ENCODE results near the gene SREBF1. TPM values are rescaled to one million over a fixed set of nuclear protein-coding genes. Genes with fewer than 3 reads are reported as not detected.

Gene SREBF1
- total and polyA plus RNA-seq, 10 of the 15 experiments (the other 5 are each of a cell fraction or from before 2014, with no cell fraction given): 1.4 to 84.6 (median 20.4) TPM

- TF ChIP-seq HDGF (IDR thresholded peaks at IDR 0.05) (peak; percentile 50; the same call in 1 of the 2 replicates), NKRF (conservative IDR thresholded peaks at IDR 0.05) (no peak), SMC3 (IDR thresholded peaks at IDR 0.05; ENCODE audit: borderline replicate concordance, low read length) (0 out of 2 replicates have a peak, but pooled peaks have one; percentile 1)
These were observed 1.2 kb downstream of the SREBF1 start (continued) for GRCh38 chr17:17835415-17836249.

- Histone ChIP-seq H3K27ac (ENCODE audit: control insufficient read depth, insufficient read depth) (peak overlapping the region; percentile 70), H3K27me3 (replicated peaks in 1 of 2; ENCODE audit: control insufficient read depth in 2 of 2, insufficient read depth in 2 of 2, low read length in 1 of 2) (no peaks in the 10 kb centered on the region), H3K9ac (ENCODE audit: control insufficient read depth, insufficient read depth, low read length) (peak overlapping the region; percentile 52), H2AFZ (ENCODE audit: control insufficient read depth, low read depth, low read length) (no peak overlapping the region; the same call in 1 of the 2 replicates), H3K4me2 (ENCODE audit: control insufficient read depth, insufficient read depth) (peak overlapping the region; percentile 99), H4K20me1 (ENCODE audit: control insufficient read depth, insufficient read depth) (no peaks in the 10 kb centered on the region), H3K4me3 (peak overlapping the region; percentile 46; the same call in 1 of the 2 replicates), H3K36me3 (ENCODE audit: control insufficient read depth in 2 of 2, insufficient read depth in 2 of 2, low read length in 1 of 2) (no peaks in the 10 kb centered on the region), H3K4me1 (ENCODE audit: control insufficient read depth, insufficient read depth, low read length) (peaks cover 46% of the 10 kb centered on the region), H3K9me3 (replicated peaks; ENCODE audit: control insufficient read depth, insufficient read depth, low read length) (no peaks in the 10 kb centered on the region), H3K79me2 (ENCODE audit: control insufficient read depth, insufficient read depth, low read length) (peaks cover 15% of the 10 kb centered on the region)
- ChIA-PET SMC1A (ENCODE audit: uncharacterized antibody, unreplicated experiment) (interaction anchor here (1.2 to 6.2 kb wide), 9 partner anchors 8 to 144 kb away, joined by 3 to 46 read pairs (median 5); partner anchors contain the start of genes DRC3 and TOM1L2), POLR2A (interaction anchor here (0.6 to 8.0 kb wide), 5 partner anchors 12 to 152 kb away, joined by 3 to 163 read pairs (median 14); no protein-coding TSS in a partner anchor), CTCF (interaction anchor here (0.9 to 2.4 kb wide), 7 partner anchors 13 to 153 kb away, joined by 3 to 12 read pairs (median 4); no protein-coding TSS in a partner anchor), RAD21 (ENCODE audit: unreplicated experiment) (interaction anchor here (1.0 to 7.0 kb wide), 5 partner anchors 13 to 151 kb away, joined by 4 to 105 read pairs (median 6); no protein-coding TSS in a partner anchor)
- in situ Hi-C loops (cut with MboI) (no loop called here), intact Hi-C loops (cut with micrococcal nuclease; ENCODE audit: unreplicated experiment) (loop anchor here (5.0 to 10.0 kb wide), 2 partner anchors 143 to 850 kb away; no protein-coding TSS in a partner anchor)
- peak; percentile 3; the same call in 1 of the 3 replicates for ATAC-seq
- TF ChIP-seq CBFB (IDR thresholded peaks at IDR 0.05; ENCODE audit: low read depth): no peak
- TF ChIP-seq NFXL1 (IDR thresholded peaks at IDR 0.05; ENCODE audit: borderline replicate concordance): no peak
- TF ChIP-seq PAX5 (IDR thresholded peaks at IDR 0.05; ENCODE audit: borderline replicate concordance, low read depth, low read length): 0 out of 2 replicates have a peak, but pooled peaks have one; percentile 56
- TF ChIP-seq GATAD2B (conservative IDR thresholded peaks at IDR 0.05; ENCODE audit: low read depth): no peak
- no peak for TF ChIP-seq MEF2A (IDR thresholded peaks at IDR 0.05; ENCODE audit: insufficient read depth, low read depth, low read length)
- no peak for TF ChIP-seq TAF1 (IDR thresholded peaks at IDR 0.05; ENCODE audit: borderline replicate concordance, low read depth, low read length)
- no peak for TF ChIP-seq CREB1 (IDR thresholded peaks at IDR 0.05; ENCODE audit: low read depth)
- TF ChIP-seq ATF3 (IDR thresholded peaks at IDR 0.05; ENCODE audit: borderline replicate concordance, extremely low read depth, low read depth, low read length): no peak
- 0 out of 2 replicates have a peak, but pooled peaks have one; percentile 4 for TF ChIP-seq HDGF (IDR thresholded peaks at IDR 0.05)
- DNase-seq (ENCODE audit: low read depth, low spot score): no peak
- FAIRE-seq: peak; percentile 47
- no TSS peak for BruUV-seq (replicated peaks)
- WGBS (ENCODE audit: insufficient coverage, insufficient replicate concordance, low lambda C conversion rate, missing lambda C conversion rate): 2% methylated on average over 4 of the region's 4 CpGs
These were observed 1.8 kb downstream of the SREBF1 start for GRCh38 chr17:17834974-17835373.

Measured in GM12878 (cell line).